Caco-2 (cell line): ENCODE data around the gene HPS1. TPM values are rescaled to one million over a fixed set of nuclear protein-coding genes. Genes with fewer than 3 reads are reported as not detected.
A peak's percentile ranks its signal among the peaks of the same experiment; 100 is the strongest.

ENCODE experiments used
- BruUV-seq: library from RNA; stranded (reverse); fragments of 400-500 nt; replicated peaks from 2 replicates; lab custom pipeline; 2021; lab: Mats Ljungman, UMichigan
- CTCF ChIA-PET: fragments of 300-600 bp; sonication (Branson Sonifier 250); formaldehyde crosslinking; loops from one replicate; lab custom pipeline; 2022; ENCODE audit warnings: antibody characterized with exemption; lab: Charles Lee
- POLR2A ChIA-PET: fragments of 300-600 bp; sonication (Branson Sonifier 250); formaldehyde crosslinking; loops from one replicate; lab custom pipeline; 2022; ENCODE audit warnings: antibody characterized with exemption; lab: Charles Lee
- DNase-seq, 2 experiments: peaks; one replicate each; pipeline versions ENCODE4 v3.0.0 to v3.0.0-alpha.2; 2020 to 2022
- H3K27me3 ChIP-seq: replicated peaks from 2 replicates; pipeline ENCODE4 v1.6.0; 2011; ENCODE audit warnings: low read length; ENCODE audit not compliant: control insufficient read depth, insufficient read depth
- H3K36me3 ChIP-seq: 2 replicates; pipeline ENCODE4 v1.5.1; 2011; ENCODE audit warnings: low read length; ENCODE audit not compliant: control insufficient read depth, insufficient read depth
- H3K4me1 ChIP-seq: fragments of 250-450 bp; sonication (Bioruptor Pico); 2 replicates; pipeline ENCODE4 v1.5.1; 2020; ENCODE audit warnings: mild to moderate bottlenecking
- H3K4me3 ChIP-seq: 2 replicates; pipeline ENCODE4 v1.5.1; 2011; ENCODE audit warnings: low read depth, mild to moderate bottlenecking, control low read depth, low read length
- H3K9me3 ChIP-seq: fragments of 250-450 bp; sonication (Bioruptor Pico); 2 replicates; pipeline ENCODE4 v1.5.1; 2020; ENCODE audit warnings: mild to moderate bottlenecking, moderate library complexity
- H3K27ac Mint-ChIP-seq: one replicate; pipeline ENCODE4 v1.8.0; 2022; ENCODE audit warnings: mixed read lengths; ENCODE audit not compliant: unreplicated experiment
- H3K27me3 Mint-ChIP-seq: one replicate; pipeline ENCODE4 v1.8.0; 2022; ENCODE audit warnings: mixed read lengths; ENCODE audit not compliant: insufficient read depth, unreplicated experiment
- H3K36me3 Mint-ChIP-seq: one replicate; pipeline ENCODE4 v1.8.0; 2022; ENCODE audit warnings: mild to moderate bottlenecking, mixed read lengths; ENCODE audit not compliant: insufficient read depth, unreplicated experiment
- H3K4me1 Mint-ChIP-seq: one replicate; pipeline ENCODE4 v1.8.0; 2022; ENCODE audit warnings: low read depth, mixed read lengths; ENCODE audit not compliant: unreplicated experiment
- H3K4me3 Mint-ChIP-seq: one replicate; pipeline ENCODE4 v1.8.0; 2022; ENCODE audit warnings: mild to moderate bottlenecking, moderate library complexity, mixed read lengths; ENCODE audit not compliant: unreplicated experiment
- H3K9me3 Mint-ChIP-seq: one replicate; pipeline ENCODE4 v1.8.0; 2022; ENCODE audit warnings: mixed read lengths; ENCODE audit not compliant: unreplicated experiment
- intact Hi-C: fragments of 100-400 bp; cut with micrococcal nuclease; formaldehyde crosslinking; loops from one replicate; pipeline ENCODE4 v1.10.0; 2022; ENCODE audit not compliant: unreplicated experiment
- total RNA-seq: library from RNA; stranded (reverse); gene quantifications from 2 replicates; pipeline ENCODE4 v1.2.3, GENCODE V29; 2022
- TF ChIP-seq, protein P1 (sequence below), 2 experiments: fragments of 200-600 bp in 1 of 2; IDR thresholded peaks; 1 replicate in 1 of 2; 2 replicates in 1 of 2; pipeline versions ENCODE4 v1.5.1 to v1.8.0; 2011 to 2022; ENCODE audit warnings: antibody characterized with exemption in 1 of 2, control low read depth in 1 of 2, inconsistent platforms in 1 of 2, low read depth in 1 of 2, low read length in 1 of 2, mild to moderate bottlenecking in 1 of 2, moderate library complexity in 1 of 2; ENCODE audit not compliant: insufficient read depth in 1 of 2, severe bottlenecking in 1 of 2, unreplicated experiment in 1 of 2

The HPS1 gene
- total RNA-seq, 1 experiment from 2014 or later, result 51.9 TPM

- ChIA-PET CTCF (interaction anchor here (1.4 kb wide), 1 partner anchor 9 kb away, joined by 3 read pairs; no protein-coding TSS in a partner anchor), POLR2A (no interaction called here)
- Mint-ChIP-seq H3K36me3 (no peaks in the 10 kb centered on the region), H3K27me3 (no peaks in the 10 kb centered on the region), H3K4me1 (no peaks in the 10 kb centered on the region), H3K9me3 (no peaks in the 10 kb centered on the region), H3K27ac (no peak overlapping the region), H3K4me3 (peak overlapping the region; percentile 83)
- Histone ChIP-seq H3K9me3 (no peaks in the 10 kb centered on the region), H3K4me1 (peaks cover 5% of the 10 kb centered on the region), H3K27me3 (no peaks in the 10 kb centered on the region), H3K36me3 (no peaks in the 10 kb centered on the region), H3K4me3 (no peak overlapping the region)
- intact Hi-C loops, result loop anchor here (10.0 kb wide), 1 partner anchor 151 kb away; the partner anchor contains the start of gene LOXL4
- no peak for DNase-seq
- BruUV-seq, result no TSS peak
- TF ChIP-seq, protein P1, sequence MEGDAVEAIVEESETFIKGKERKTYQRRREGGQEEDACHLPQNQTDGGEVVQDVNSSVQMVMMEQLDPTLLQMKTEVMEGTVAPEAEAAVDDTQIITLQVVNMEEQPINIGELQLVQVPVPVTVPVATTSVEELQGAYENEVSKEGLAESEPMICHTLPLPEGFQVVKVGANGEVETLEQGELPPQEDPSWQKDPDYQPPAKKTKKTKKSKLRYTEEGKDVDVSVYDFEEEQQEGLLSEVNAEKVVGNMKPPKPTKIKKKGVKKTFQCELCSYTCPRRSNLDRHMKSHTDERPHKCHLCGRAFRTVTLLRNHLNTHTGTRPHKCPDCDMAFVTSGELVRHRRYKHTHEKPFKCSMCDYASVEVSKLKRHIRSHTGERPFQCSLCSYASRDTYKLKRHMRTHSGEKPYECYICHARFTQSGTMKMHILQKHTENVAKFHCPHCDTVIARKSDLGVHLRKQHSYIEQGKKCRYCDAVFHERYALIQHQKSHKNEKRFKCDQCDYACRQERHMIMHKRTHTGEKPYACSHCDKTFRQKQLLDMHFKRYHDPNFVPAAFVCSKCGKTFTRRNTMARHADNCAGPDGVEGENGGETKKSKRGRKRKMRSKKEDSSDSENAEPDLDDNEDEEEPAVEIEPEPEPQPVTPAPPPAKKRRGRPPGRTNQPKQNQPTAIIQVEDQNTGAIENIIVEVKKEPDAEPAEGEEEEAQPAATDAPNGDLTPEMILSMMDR (IDR thresholded peaks at IDR 0.05; ENCODE audit: insufficient read depth in 1 of 2, low read depth in 1 of 2, low read length in 1 of 2, severe bottlenecking in 1 of 2, unreplicated experiment in 1 of 2), result no peak
These were observed 31.0 kb downstream of the HPS1 start for GRCh38 chr10:98415731-98416119.

DNA sequence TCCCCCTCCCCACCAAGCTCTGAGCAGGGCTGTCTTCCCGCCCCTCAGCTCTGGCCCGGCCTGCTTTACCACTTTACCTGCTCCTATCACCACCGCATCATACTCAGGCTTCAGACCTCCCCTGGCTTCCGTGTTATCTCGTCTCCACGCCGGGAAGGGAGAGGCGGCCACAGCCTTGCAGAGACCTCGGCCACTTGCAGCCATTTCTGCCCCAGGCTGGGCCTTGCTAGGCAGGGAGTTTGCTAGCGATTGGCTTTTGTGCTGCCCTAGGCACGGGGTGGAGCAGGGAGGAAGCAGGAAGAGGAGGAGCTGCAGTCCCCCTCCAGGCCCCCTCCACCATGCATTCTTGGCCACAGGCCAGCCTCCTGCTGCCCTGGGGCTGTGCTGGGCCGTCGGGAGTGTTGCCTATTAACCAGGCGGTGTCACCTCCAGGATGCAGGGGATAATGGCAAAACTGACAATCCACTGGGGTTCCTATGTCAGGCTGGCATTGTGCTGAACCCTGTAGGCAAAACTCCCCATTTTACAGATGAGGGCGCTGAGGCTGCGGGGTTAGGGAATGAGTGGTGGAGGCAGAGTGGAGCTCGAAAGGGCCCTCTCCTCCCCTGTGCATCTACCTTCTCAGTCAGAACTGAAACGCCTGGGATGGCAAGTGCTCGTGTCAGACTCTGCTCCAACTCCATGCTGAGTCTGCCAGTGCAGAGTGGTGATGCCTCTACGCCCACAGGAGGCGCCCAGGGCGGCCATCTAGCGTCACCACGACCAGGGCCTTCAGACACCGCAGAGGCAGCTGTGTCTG lies 31.6 kb downstream of the HPS1 start, which contains the start of gene PYROXD2:
Gene PYROXD2, minus strand, starts transcription at position 251 of the 799 bp plus-strand sequence. Its CDS starts 47 bp downstream, at position 204.
- peak within 1 kb of the TSS; percentile 83 for H3K4me3 Mint-ChIP-seq
- no peaks in the 10 kb centered on the region for H3K36me3 Mint-ChIP-seq
- TF ChIP-seq, protein P1 (IDR thresholded peaks at IDR 0.05; ENCODE audit: insufficient read depth in 1 of 2, low read depth in 1 of 2, low read length in 1 of 2, severe bottlenecking in 1 of 2, unreplicated experiment in 1 of 2), result no peak
- ChIA-PET CTCF (interaction anchor here (1.4 kb wide), 2 partner anchors 9 to 10 kb away, joined by 3 read pairs; no protein-coding TSS in a partner anchor), POLR2A (interaction anchor here (0.5 kb wide), 1 partner anchor 13 kb away, joined by 3 read pairs; no protein-coding TSS in a partner anchor)
- no TSS peak for BruUV-seq
- H3K36me3 ChIP-seq, result no peaks in the 10 kb centered on the region
- H3K4me1 ChIP-seq, result peaks cover 5% of the 10 kb centered on the region
- no peaks in the 10 kb centered on the region for H3K9me3 Mint-ChIP-seq
- no peaks in the 10 kb centered on the region for H3K9me3 ChIP-seq
- H3K4me3 ChIP-seq, result peak within 1 kb of the TSS; percentile 54
- no peaks in the 10 kb centered on the region for H3K4me1 Mint-ChIP-seq
- DNase-seq, result peak; percentile 81 to 89
- no peaks in the 10 kb centered on the region for H3K27me3 ChIP-seq
- H3K27ac Mint-ChIP-seq, result peak within 1 kb of the TSS; percentile 89
- intact Hi-C loops, result loop anchor here (10.0 kb wide), 1 partner anchor 150 kb away; the partner anchor contains the start of gene LOXL4
- H3K27me3 Mint-ChIP-seq, result no peaks in the 10 kb centered on the region

DNA sequence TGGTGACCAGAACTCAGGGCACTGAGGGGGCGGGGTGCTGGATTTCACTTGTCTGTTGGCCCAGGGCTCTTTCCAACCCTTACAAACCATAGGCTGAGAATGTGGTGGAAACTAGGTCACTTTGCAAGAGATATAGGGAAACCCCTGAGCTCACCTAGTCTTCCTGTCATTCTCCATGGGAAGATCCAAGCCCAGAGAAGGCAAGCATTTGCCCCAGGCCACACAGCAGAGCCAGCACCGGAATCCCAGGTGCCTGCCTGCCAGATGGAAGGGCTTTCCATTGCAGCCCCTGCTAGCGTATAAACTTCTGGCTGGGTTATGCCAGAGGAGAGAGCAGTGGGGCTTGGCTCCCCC lies 32.2 kb downstream of the HPS1 start:
- no peaks in the 10 kb centered on the region for H3K36me3 ChIP-seq
- peaks cover 5% of the 10 kb centered on the region for H3K4me1 ChIP-seq
- peak overlapping the region; percentile 54 for H3K4me3 ChIP-seq
- no peak for DNase-seq
- intact Hi-C loops, result loop anchor here (10.0 kb wide), 1 partner anchor 150 kb away; the partner anchor contains the start of gene LOXL4
- no peaks in the 10 kb centered on the region for H3K36me3 Mint-ChIP-seq
- ChIA-PET CTCF (interaction anchor here (1.4 kb wide), 1 partner anchor 9 kb away, joined by 3 read pairs; no protein-coding TSS in a partner anchor), POLR2A (no interaction called here)
- no peaks in the 10 kb centered on the region for H3K4me1 Mint-ChIP-seq
- no peaks in the 10 kb centered on the region for H3K9me3 ChIP-seq
- H3K27ac Mint-ChIP-seq, result peak overlapping the region; percentile 89
- TF ChIP-seq, protein P1 (IDR thresholded peaks at IDR 0.05; ENCODE audit: insufficient read depth in 1 of 2, low read depth in 1 of 2, low read length in 1 of 2, severe bottlenecking in 1 of 2, unreplicated experiment in 1 of 2), result no peak
- H3K27me3 ChIP-seq, result no peaks in the 10 kb centered on the region
- H3K4me3 Mint-ChIP-seq, result peak overlapping the region; percentile 83
- no peaks in the 10 kb centered on the region for H3K27me3 Mint-ChIP-seq
- H3K9me3 Mint-ChIP-seq, result no peaks in the 10 kb centered on the region
- TSS peak; percentile 53 for BruUV-seq
